Activated T-cell treated with anti-CD3 and anti-CD28 coated beads for 24 hours (primary cell): ENCODE measurements around the gene B3GNT5.
A peak's percentile ranks its signal among the peaks of the same experiment; 100 is the strongest.

Source experiments
- DNase-seq: peaks from one replicate; pipeline ENCODE4 v3.0.0-alpha.2; 2020; ENCODE audit warnings: low read depth

The B3GNT5 gene

DNA sequence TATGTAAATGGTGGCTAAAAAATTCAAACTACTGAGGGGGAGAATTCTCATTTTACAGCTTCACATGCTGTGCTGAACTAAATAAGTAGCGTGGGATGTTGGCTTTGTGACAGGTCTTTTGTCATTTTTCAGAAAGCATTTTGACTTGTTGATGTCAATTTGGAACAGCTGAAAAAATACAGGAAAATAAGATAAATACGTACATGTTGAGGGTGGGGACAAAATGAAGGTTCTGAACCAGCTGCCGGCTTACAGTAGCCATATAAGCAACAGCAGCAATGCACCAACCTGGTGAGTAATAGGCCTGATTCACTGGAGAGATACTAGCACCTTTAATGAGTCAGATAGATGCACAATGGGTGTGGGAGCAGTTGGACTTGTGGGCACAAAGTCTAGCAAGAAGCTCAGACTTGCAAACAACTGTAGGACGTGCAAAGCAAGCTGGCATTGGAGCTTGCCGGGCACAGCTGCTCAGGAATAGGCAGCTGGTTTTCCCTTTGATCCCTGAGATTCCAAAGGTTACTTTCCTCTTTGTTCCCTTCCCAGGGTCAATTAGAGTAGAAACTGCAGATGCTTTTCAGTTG, 12.9 kb downstream of the B3GNT5 start:
- peak; percentile 51 for DNase-seq

DNA sequence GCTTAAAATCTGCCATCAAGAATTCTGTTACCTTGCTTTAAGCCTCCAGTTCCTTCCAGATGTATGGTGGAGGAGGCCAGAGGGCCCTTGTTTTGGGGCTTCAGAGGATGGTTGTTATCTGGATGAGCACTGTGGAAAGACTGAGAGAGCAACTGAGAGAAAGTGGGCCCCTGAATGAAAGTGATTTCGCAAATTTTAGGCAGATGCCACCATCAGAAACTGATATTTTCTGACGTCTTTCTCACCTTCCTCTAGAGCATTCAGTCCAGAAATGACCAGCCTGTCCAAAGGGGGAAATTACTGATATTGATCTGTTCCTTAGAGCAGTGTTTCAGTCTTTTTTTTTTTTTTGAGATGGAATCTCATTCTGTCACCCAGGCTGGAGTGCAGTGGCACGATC, 13.4 kb downstream of the B3GNT5 start:
- DNase-seq: no peak

DNA sequence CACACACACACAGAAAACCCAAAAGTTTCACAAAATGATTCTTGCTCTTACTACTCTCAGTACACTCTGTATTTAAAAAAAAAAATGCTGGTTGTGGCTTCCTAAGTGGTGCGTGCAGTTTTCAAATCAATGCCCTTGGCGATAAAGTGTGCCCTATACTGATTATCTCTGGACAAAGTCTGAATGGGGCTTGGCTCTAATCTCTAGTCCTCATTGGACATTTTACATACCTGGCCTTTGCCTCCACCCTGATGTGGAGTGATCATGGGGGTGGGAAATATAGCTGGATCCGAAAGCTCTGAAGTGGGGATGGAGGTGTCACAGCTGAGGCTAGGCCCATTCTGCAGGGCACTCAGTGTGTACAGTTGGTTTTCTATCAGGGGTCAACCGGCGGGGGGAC, 14.1 kb downstream of the B3GNT5 start:
- DNase-seq: no peak

DNA sequence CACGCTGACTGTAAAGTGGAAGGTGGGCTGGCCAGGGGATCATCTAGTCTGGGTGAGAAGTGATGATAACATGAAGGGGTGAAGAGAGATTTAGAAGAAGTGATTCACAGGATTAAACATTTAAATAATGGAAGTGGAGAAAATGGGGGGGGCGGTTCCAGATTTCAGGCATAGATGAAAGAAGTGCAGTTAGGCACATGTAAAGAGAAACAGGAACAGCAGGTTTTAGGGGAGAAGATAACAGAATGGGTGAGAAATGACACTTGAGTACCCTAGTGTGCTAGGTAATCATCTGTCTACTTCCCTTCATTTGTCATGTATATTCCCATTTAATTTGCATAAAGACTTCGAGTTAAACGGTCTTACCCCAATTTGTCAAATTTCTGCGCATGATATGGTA, 15.3 kb downstream of the B3GNT5 start:
- no peak for DNase-seq

DNA sequence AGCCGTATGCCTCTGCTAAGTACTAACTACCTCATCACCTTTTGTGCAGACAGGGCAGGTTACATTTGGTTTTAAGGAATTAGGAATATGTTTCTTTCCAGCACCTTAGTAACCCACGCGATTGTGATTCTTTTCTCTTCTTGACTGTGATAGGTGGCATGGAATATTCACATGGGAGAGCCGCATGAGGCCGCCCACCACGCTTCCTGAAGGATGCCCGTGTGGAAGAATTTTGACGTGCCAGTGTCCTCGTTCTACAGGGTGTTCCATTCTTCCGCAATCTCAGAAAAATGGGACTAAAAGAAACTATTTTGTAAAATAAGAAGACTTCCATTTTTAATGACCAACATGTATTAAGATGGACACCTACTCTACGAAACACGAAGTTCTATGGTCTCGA, 16.3 kb downstream of the B3GNT5 start:
- DNase-seq: no peak

DNA sequence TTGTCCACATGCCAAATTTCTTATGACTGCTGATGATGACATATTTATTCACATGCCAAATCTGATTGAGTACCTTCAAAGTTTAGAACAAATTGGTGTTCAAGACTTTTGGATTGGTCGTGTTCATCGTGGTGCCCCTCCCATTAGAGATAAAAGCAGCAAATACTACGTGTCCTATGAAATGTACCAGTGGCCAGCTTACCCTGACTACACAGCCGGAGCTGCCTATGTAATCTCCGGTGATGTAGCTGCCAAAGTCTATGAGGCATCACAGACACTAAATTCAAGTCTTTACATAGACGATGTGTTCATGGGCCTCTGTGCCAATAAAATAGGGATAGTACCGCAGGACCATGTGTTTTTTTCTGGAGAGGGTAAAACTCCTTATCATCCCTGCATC, 17.3 kb downstream of the B3GNT5 start:
- no peak for DNase-seq

DNA sequence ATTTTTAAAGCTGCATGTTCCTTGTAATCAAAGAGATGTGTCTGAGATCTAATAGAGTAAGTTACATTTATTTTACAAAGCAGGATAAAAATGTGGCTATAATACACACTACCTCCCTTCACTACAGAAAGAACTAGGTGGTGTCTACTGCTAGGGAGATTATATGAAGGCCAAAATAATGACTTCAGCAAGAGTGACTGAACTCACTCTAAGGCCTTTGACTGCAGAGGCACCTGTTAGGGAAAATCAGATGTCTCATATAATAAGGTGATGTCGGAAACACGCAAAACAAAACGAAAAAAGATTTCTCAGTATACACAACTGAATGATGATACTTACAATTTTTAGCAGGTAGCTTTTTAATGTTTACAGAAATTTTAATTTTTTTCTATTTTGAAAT, 19.1 kb downstream of the B3GNT5 start:
- no peak for DNase-seq

DNA sequence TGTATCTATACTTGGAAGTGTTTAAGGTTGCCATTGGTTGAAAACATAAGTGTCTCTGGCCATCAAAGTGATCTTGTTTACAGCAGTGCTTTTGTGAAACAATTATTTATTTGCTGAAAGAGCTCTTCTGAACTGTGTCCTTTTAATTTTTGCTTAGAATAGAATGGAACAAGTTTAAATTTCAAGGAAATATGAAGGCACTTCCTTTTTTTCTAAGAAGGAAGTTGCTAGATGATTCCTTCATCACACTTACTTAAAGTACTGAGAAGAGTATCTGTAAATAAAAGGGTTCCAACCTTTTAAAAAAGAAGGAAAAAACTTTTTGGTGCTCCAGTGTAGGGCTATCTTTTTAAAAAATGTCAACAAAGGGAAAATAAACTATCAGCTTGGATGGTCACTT, 19.7 kb downstream of the B3GNT5 start:
- DNase-seq: no peak

DNA sequence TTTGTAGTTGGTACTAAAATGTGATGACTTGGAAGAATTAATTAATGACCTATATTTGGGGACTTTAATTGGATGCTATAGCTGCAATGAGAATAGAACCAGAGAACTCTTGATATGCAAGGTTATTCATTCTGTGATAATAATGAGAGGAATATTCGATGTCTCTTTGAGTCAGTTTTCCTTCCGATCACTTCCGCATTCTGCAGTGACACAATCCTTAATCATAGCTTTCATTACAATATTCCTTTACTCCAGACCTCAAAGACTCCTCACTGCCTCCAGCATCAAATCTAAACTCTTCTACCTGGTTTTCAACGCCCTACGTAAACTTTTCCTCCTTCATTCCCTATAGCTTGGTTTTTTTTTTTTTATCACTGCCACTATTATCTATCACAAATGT, 21.6 kb downstream of the B3GNT5 start:
- no peak for DNase-seq

DNA sequence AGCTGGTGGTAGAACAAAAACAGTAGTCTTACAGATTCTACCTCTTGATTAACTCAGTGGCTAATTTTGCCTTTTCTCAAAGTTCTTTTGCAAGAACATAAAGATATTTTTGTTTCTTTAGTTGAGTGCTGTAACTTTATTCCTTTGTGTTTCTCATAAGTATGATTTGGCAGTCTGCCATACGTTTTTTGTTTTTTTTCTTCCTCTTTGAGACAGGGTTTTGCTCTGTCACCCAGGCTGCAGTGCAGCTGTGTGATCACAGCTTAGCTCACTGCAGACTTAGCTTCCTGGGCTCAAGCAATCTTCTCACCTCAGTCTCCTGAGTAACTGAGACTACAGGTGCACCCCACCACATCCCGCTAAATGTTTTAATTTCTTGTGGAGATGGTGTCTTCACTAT, 22.4 kb downstream of the B3GNT5 start:
- no peak for DNase-seq

DNA sequence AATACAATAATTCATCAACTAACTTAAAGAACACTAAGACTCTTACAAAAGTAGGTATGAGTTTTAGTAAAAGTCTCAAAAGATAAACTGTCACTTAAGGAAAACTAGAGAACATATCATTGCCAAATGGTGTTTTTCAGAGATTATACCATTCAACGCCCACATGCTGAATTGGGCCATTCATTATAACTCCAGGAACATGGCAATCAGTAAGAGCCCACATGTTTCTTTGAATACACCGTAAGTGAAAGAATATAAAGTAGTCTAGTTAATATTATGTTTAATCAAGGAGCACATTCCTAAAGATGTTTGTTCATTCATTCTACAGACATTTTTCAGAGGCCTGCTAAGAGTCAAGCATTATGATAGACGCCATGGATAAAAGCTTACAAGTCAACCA, 22.9 kb downstream of the B3GNT5 start:
- DNase-seq: no peak

DNA sequence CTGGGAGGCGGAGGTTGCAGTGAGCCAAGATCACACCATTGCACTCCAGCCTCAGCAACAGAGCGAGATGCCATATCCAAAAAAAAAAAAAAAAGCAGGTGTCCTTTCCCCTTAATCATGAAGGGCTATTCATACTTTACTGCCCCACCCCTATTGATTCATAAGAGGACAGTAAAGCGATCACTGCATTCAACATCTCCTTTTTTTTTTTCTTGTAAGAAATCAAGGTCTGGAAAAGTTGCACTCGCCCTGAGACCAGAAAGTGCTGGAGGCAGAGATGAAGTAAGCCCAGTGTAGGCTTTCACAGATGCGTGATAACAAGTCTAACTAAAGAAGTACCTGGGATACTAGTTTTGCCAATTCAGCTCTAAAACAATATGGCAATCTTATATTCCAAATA, 24.2 kb downstream of the B3GNT5 start:
- DNase-seq: no peak

DNA sequence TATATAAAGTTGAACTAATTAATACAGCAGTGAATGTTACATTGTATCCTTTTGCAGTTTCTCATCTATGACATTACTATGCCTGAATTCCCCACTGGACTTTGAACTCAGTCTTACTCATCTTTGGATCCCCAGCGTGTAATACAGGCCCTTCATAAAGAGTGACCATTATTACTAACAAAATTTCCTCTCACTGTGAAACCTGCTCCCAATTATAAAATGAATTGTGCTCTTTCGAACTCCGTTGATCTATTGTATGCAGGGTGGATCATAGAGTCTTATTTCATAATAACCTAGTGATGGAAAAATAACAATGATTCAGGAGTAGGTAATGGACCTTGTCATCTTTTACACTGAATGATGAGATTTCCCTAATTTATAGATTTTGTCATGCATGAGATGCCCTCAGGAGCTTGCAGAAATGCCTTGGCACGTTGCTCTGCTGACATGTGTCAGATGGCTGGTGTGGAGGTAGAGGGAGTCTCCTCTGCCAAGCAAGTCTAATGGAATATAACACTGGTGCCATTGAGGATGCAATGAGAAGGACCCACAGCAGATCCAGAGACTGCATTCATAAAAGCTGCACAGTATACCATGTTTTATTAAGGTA, 25.5 kb downstream of the B3GNT5 start:
- DNase-seq: no peak

DNA sequence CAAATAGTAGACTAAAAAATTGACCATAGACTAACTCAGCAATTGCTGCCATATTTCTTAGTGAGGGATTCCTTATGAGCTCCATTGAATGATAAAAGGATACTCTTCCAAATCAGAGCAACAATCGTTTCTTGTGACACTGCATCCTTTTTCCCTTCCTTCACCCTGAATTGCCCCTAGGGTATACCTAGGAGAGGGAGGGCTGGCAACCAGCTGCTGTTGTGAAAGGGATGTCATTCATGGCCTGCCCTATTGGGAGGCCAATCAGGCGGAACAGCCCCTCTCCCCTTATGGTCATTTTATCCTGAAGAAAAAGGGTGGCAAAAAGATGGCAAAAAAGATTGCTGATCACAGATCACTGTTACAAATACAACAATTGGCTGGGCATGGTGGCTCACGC, 26.3 kb downstream of the B3GNT5 start:
- DNase-seq: no peak

DNA sequence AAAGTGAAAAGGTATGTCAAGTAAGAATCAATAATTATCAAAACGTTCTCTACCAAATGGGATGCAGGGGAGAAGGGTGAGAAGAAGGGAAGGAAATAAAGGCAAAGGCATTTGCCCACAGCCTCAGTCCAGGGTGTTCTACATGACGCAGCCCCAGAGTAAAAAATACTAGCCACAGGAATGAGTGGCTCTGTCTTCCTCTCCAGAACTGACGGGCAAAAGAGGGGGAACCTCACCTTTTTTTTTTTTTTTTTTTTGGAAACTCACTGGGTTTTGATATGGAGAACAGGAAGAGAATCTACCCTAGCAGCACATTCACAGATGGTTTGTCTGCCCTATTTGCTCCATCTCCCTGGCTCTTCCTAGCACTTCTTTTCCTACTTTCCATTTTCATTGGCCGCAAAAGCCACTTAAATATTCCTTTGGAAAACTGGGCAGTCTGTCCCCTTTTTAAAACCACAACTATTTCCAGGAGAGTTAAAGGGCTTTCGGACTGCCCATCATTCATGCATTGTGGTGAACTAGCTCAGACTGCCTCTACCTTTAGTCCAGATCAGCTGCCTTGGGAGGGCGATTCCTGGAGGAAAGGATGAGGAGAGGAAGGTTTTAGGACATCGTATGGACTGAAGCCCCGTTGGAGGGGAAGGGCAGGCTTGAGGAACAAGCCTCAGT, 28.2 kb downstream of the B3GNT5 start:
- no peak for DNase-seq

DNA sequence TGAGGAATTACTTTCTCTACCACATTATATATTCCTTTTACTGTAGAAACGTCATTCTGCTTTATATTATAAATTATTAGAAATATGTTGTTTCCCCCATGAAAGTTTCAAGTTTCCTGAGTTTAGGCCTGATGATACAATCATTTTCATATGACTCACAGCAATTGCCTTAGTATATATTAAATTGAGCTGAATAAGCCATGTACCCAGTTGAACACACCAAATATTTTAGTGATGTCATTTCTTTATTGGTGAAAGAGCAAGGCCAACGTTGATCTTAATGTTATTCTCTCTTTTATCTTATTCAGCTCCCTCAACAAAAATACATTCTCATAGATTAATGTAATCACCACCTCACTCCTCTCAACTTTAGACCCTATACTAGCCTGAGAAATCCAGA, 30.8 kb downstream of the B3GNT5 start:
- no peak for DNase-seq

DNA sequence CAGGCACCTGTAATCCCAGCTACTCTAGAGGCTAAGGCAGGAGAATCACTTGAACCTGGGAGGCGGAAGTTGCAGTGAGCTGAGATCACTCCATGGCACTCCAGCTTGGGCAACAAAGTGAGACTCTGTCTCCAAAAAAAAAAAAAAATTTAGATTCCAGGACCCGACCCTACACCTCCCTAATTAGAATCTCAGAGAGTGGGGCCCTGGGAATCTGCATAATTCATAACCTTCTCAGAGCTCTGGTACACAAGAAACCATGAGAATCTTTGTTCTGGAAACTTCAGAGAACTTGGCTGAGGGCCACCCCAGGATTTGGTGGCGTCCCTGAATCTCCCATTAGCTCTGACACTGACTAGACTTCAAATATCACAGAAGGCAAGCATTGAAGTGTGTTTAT, 31.5 kb downstream of the B3GNT5 start:
- DNase-seq: no peak

DNA sequence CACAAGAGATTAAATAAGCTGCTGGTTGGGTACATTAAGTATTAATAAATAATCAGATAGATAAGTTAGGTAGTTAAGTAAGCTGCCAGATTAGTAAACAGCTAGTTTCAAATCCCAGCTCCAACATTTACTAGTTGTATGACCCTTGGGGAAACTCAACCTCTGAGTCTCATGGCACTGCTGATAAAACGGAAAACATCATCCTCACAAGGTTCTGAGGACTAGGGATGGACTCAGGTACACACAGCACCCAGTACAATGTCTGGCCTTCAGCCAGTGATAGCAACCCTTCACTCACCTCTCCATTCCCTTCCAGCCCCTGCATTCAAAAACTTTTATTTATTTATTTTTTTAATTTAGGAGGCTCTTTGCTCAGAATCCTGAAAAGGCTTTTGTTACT, 32.3 kb downstream of the B3GNT5 start:
- no peak for DNase-seq

DNA sequence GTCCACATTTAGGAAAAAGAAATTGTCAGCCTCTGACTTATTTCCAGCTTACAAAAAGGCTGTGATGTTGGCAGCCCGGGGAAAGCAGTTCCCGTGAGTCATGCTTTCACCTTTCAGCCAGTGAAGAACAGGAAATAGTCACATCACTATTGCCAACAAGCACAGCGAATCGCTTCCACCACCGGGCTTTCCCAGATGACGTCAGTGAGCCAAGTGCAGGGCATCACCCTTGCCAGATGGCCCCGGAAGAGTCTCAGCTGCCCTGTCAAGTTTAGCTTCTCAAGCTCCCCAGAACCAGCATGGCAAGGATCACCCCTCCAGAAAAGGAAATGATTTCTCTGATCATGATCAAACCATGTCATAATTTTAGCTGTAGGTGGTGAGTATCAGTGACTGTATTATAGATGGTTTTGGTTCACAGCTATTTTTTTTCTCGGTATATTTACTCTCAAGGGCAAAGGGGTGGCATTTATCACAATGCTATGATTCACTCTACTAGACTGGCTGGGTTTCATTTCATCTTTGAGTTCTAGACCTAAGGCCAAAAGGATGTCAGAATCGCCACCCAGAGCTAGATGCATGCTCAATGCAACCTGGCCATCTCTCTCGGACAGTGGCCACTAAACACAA, 32.9 kb downstream of the B3GNT5 start:
- DNase-seq: peak; percentile 92

DNA sequence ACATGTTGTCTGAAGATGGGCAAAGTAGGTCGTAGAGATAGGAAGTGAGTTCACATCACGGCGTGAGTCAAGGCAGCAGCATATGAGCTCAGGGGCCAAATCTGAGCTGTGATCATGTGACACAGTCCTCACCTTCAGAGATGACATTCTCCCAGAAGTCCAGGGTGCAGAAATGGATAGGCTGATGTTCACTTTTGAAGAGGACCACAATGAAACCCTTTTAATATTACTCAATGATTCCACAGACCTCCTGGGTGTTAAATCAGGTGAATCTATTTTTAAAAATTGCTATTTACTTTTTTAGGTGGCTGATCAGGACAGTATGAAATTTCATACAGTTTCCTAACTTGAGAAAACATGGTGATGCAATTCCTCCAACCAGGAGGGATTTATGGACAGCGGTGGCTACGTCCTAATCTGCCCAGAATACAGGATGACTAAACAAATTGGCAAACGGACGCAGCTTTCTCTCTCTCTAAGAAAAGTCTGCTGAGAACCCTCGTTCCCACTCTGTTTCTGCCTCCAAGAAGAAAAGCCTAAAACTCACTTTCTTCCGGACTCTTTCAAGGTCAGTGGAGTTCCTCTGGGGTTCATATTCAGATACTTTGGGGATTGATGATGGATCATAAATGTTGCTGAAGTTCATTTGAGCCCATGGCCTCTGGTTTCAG, 34.4 kb downstream of the B3GNT5 start:
- DNase-seq: no peak

DNA sequence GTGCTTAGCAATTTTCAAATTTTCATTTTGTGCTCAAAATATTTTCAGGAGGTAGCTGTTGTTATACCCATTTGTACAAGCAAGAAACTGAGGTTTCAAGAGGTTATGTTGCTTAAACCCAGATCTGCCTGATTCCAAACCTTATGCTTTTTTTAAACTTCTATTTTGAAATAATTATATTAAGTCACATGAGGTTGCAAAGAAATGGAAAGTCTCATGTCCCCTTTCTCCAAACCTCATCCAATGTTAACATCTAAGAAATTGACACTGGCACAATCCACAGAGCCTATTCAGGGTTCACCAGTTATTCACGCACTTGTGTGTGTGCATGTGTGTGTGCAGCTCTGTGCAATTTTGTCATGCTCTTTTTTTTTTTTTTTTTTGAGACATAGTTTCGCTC, 35.1 kb downstream of the B3GNT5 start:
- DNase-seq: no peak

DNA sequence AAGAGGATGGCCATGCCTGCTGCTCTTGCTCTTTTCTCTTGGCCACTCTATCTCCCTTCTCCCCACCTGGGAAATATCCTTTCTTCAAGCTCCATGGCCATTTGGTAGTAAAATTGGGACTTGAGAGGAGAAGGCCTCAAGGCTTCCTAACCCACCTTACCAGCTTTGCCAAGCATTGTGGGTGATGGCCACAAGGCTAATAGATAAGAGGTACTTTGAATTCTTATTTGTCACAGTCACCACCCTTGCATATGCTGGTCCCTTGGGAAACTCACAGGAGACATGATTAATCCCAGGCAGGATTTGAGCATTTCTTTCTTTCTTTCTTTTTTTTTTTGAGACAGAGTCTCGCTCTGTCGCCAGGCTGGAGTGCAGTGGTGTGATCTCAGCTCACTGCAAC, 37.2 kb downstream of the B3GNT5 start:
- DNase-seq: no peak

DNA sequence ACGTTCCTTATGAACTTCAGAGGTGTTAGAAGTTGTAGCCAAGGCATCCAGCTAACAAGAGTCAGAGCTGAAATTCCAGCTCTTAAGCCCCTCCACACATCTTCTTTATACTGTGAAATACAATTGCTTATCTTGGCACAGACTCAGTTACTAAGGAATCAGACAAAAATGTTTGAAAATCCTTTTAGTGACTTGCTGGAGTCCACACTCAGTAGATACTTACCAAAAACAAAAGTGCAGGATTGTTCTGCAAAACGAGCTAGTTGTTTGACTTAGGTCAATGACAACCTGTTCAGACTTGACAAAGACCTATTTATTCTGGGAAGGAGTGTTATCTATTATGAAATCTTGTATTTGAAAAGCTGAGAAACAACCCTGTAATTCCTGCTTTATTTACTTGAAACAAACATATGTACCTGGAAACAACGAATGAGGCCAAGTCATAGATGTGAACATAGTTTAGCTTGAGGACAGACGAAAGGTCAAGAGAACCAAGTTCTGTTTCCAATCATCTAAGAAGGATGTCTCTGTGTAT, 38.5 kb downstream of the B3GNT5 start:
- DNase-seq: no peak
